Fibroblast of mammary gland (primary cell): ENCODE measurements around the gene ACAD8.

Experiments used
- DNase-seq: peaks from one replicate; pipeline ENCODE4 v3.0.0-alpha.2; 2010; ENCODE audit warnings: low read depth
- H3K4me3 ChIP-seq: 2 replicates; pipeline ENCODE4 v1.5.1; 2011; ENCODE audit warnings: low read depth, mild to moderate bottlenecking, low read length, moderate library complexity; ENCODE audit not compliant: control insufficient read depth
- TF ChIP-seq, protein P1 (sequence below): conservative IDR thresholded peaks from 2 replicates; pipeline ENCODE4 v1.5.1; 2011; ENCODE audit warnings: low read depth, low read length, inconsistent platforms; ENCODE audit not compliant: control insufficient read depth, insufficient read depth

Gene ACAD8

DNA sequence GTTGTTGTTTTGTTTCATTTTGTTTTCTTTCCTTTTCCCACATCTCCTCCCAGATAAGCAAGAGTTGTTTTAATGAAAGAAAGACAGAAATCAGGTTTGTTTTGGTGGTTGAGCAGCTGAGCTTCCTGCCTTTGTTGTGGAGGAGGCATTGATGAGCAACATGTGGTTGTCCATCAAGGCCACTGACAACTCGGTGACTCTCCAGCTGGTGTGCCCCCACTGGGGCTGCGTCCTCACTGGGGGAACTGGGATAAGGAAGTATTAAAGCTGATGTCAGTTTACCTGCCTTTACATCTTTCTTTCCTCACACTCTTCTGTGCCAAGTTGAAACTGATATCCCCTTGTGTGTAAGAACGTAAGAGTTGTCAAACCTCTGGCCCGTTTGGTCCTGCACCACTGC, 23.0 kb upstream of the ACAD8 start:
- no peak for DNase-seq
- no peak overlapping the region for H3K4me3 ChIP-seq
- TF ChIP-seq, protein P1, sequence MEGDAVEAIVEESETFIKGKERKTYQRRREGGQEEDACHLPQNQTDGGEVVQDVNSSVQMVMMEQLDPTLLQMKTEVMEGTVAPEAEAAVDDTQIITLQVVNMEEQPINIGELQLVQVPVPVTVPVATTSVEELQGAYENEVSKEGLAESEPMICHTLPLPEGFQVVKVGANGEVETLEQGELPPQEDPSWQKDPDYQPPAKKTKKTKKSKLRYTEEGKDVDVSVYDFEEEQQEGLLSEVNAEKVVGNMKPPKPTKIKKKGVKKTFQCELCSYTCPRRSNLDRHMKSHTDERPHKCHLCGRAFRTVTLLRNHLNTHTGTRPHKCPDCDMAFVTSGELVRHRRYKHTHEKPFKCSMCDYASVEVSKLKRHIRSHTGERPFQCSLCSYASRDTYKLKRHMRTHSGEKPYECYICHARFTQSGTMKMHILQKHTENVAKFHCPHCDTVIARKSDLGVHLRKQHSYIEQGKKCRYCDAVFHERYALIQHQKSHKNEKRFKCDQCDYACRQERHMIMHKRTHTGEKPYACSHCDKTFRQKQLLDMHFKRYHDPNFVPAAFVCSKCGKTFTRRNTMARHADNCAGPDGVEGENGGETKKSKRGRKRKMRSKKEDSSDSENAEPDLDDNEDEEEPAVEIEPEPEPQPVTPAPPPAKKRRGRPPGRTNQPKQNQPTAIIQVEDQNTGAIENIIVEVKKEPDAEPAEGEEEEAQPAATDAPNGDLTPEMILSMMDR: no peak

DNA sequence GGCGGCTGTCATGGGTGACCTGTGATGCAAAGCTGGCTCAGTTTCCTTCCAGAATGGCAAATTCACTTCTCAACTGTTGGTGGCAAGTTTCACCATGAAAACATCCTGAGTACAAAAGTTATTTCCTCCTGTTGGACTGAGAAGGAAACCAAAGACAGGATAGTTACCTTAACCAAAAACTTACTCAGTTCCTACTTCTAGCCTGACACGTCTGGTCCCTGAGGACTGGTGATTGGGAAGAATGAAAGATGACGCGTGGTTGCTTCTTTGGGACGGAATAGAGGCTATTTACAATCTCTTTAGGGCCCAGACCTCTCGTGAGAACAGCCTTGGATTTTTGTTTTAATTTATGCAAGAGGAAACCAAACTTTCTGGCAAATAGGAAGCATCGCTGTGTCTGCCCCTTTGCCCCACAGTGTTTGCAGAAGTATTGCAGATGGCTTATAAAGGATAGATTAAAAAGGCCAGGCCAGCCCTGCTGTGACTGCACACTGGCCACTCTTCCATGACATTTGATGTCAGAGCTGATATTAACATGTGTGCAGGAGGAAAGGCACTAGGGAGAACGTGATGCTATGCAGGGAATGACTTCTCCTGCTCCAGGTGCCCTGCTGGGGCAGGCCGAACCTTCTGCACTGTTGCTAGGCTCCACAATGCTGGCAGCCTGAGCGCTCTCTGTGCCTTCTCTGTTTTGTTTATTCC, 21.3 kb upstream of the ACAD8 start:
- no peak for DNase-seq
- H3K4me3 ChIP-seq: no peak overlapping the region
- TF ChIP-seq, protein P1: no peak

DNA sequence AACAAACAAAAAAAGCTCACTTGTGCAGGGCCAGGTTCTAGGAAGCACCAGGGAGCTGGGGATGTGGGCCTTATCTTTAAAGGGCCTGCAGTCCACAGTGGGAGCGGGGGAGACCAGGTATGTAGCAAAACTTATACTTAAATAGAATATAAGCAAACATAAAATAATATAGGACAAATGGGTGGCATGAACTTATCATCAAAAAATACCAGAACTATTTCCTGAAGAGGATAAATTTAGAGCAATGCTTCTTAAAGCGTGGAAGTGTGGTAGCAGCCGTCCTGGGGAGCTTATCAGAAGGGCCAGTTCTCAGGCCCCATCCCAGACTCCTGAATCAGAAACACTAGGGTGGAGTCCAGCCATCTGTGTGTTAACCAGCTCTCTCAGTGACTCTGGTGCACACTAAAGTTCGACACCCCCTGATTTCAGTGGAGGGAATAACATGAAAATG, 19.6 kb upstream of the ACAD8 start:
- TF ChIP-seq, protein P1: no peak
- no peak for DNase-seq
- H3K4me3 ChIP-seq: no peak overlapping the region

DNA sequence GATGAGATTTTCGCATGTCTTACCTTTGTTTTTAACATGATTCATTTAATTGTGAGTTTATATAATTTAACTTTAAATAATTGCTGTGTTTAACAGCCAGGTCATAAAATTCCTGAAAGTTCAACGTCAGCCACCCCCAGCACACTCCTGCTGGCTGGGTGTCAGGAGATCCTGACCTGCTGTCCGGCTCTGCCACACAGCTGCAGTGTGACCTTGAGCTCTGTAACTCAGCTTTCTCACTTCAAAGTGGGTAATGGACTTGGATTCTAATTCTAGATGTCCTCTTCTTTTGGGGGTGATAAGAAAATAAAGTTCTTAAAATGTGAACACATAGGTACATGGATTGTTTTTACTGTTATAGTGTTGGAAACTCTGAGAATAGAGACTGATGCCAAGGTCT, 18.0 kb upstream of the ACAD8 start:
- H3K4me3 ChIP-seq: no peak overlapping the region
- DNase-seq: no peak
- TF ChIP-seq, protein P1: no peak

DNA sequence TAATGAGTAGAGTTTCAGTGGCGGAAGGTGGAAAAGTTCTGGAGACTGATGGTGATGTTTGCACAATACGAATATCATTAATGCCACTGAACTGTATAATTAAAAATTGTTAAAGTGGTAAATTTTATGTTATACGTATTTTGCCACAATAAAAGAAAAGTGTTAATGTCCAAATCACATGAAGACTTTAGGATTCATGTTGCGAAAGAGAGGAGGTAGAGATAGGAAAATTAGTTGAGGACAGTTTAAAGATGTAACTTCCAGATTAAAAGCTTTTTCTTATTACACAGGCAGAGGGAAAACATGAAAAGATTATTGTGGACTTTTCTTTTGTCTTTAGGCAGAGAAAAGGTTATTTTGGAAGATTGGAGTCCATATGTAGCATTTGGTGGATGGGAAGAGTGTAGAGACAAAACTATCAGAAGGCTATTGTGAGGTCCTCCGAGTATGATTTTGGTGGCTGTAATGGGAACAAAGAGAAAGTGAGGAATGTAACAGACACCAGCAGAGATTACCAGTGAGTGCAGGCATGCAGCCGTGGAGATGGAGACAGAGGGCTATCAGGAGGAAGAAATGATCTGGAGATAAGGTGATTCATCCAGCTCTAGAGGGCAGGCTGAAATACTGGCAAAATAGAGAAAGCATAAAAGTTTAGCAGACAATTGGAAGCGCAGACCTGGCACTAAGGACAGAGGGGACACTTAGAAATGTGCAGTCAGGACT, 16.4 kb upstream of the ACAD8 start:
- H3K4me3 ChIP-seq: no peak overlapping the region
- DNase-seq: no peak
- TF ChIP-seq, protein P1: no peak

DNA sequence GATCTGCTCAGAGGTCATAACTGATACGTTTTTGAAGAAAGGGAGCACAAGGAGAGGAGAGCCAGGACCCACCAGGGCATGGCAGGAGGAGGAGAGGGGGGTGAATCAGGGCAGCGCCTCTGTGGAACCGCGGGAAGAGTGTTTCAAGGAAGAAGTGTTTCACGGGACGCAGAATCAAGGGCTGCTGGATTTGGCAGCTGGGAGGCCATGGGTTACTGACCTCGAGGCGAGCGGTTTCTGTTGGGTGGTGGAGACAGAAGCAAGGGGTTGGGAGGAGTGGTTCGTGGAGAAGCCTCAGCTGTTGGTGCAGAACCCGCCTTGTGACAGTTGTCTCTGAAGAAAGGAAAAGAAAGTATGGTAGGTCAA, 15.8 kb upstream of the ACAD8 start:
- TF ChIP-seq, protein P1: no peak

More for the DNA sequence above, 15.8 kb upstream of the ACAD8 start:
- DNase-seq: no peak
- H3K4me3 ChIP-seq: no peak overlapping the region
